ENCODE measurements around the gene TNFAIP8. TPM values are rescaled to one million over a fixed set of nuclear protein-coding genes. Genes with fewer than 3 reads are reported as not detected.
A peak's percentile ranks its signal among the peaks of the same experiment; 100 is the strongest.

The TNFAIP8 gene
- total and polyA plus RNA-seq, 9 of the 15 experiments (the other 6 are each of a cell fraction or from before 2014, with no cell fraction given): 29.9 to 52.2 (median 44.8) TPM

GRCh38 chr5:119411361-119412278 lies 55.8 kb downstream of the TNFAIP8 start (continued):
- TF ChIP-seq ZBTB34 (CRISPR knock-in tag; IDR thresholded peaks at IDR 0.05): no peak
- no peak for TF ChIP-seq BDP1 (IDR thresholded peaks at IDR 0.05; ENCODE audit: insufficient read depth, insufficient read length)
- TF ChIP-seq GTF2A2 (tag; IDR thresholded peaks at IDR 0.05): no peak
- TF ChIP-seq POLR2AphosphoS2 (IDR thresholded peaks at IDR 0.05; ENCODE audit: low read length): no peak
- TF ChIP-seq ZNF347 (CRISPR knock-in tag; IDR thresholded peaks at IDR 0.05; ENCODE audit: low read depth): no peak
- no peak for TF ChIP-seq CHAMP1 (IDR thresholded peaks at IDR 0.05)
- TF ChIP-seq C11orf30 (IDR thresholded peaks at IDR 0.05; ENCODE audit: low read depth): peak; percentile 77
- no peak for TF ChIP-seq RBM22 (IDR thresholded peaks at IDR 0.05; ENCODE audit: low read depth, low read length, poor library complexity, severe bottlenecking)
- TF ChIP-seq MXD1 (CRISPR knock-in tag; IDR thresholded peaks at IDR 0.05; ENCODE audit: borderline replicate concordance, poor library complexity, severe bottlenecking): no peak
- TF ChIP-seq KLF13 (tag; IDR thresholded peaks at IDR 0.05; ENCODE audit: borderline replicate concordance, low read depth): no peak
- no peak for TF ChIP-seq ZBTB5 (IDR thresholded peaks at IDR 0.05)
- TF ChIP-seq ZNF507 (tag; conservative IDR thresholded peaks at IDR 0.05): no peak
- TF ChIP-seq ZBED1 (IDR thresholded peaks at IDR 0.05): no peak
- TF ChIP-seq L3MBTL2 (IDR thresholded peaks at IDR 0.05): no peak
- no peak for TF ChIP-seq GATA2 (CRISPR knock-in tag; IDR thresholded peaks at IDR 0.05)
- TF ChIP-seq BCOR (IDR thresholded peaks at IDR 0.05): no peak
- no peak for TF ChIP-seq HCFC1 (IDR thresholded peaks at IDR 0.05; ENCODE audit: low read depth, low read length)
- TF ChIP-seq EP400 (IDR thresholded peaks at IDR 0.05): peak; percentile 35
- TF ChIP-seq CBFB (CRISPR knock-in tag; IDR thresholded peaks at IDR 0.05): no peak
- no peak for TF ChIP-seq SIRT6 (IDR thresholded peaks at IDR 0.05; ENCODE audit: low read depth, low read length)
